Body of pancreas (tissue), 4 donors: Measurements from ENCODE around the gene SOX5. TPM values are rescaled to one million over a fixed set of nuclear protein-coding genes. Genes with fewer than 3 reads are reported as not detected.

Source experiments
- ATAC-seq: fragments of 150-250 bp; one replicate; pipeline ENCODE4 v1.9.1; 2016
- DNase-seq, 4 donors: peaks; one replicate each; pipeline ENCODE4 v3.0.0-alpha.2; 2019
- H3K27ac ChIP-seq, 4 donors: fragments of 200-600 bp; sonication (generic); 1 replicate in 3 of 4; 2 replicates in 1 of 4; pipeline versions ENCODE4 v1.5.1 to v1.6.1; 2016 to 2019; ENCODE audit warnings: mild to moderate bottlenecking in 1 of 4, mixed read lengths in 1 of 4, moderate library complexity in 1 of 4
- H3K27me3 ChIP-seq, 2 donors: fragments of 200-600 bp; sonication (generic); one replicate each; pipeline ENCODE4 v1.6.0; 2016; ENCODE audit warnings: mild to moderate bottlenecking in 1 of 2
- H3K36me3 ChIP-seq, 2 donors: fragments of 200-600 bp; sonication (generic); replicated peaks in 1 of 2; 2 replicates each; pipeline ENCODE4 v1.5.1; 2016; ENCODE audit warnings: low read depth in 2 of 2; ENCODE audit not compliant: insufficient read depth in 1 of 2
- H3K4me1 ChIP-seq: fragments of 200-600 bp; sonication (generic); one replicate; pipeline ENCODE4 v1.6.0; 2016
- H3K4me3 ChIP-seq, 2 donors: fragments of 200-600 bp; sonication (generic); 1 replicate in 1 of 2; 2 replicates in 1 of 2; pipeline ENCODE4 v1.5.1; 2016 to 2019
- H3K9me3 ChIP-seq, 3 donors: fragments of 200-600 bp; sonication (generic); 1 replicate in 2 of 3; 2 replicates in 1 of 3; pipeline ENCODE4 v1.5.1; 2016
- POLR2A ChIP-seq, 3 donors: fragments of 450-650 bp; IDR thresholded peaks; one replicate each; pipeline ENCODE4 v1.6.1; 2016; ENCODE audit warnings: antibody characterized with exemption in 3 of 3, mild to moderate bottlenecking in 2 of 3
- WGBS, 2 donors: methylation state at CpG; one replicate each; pipeline ENCODE4 v1.1.5; 2017; 5-methylcytosine and 5-hydroxymethylcytosine counted together
- intact Hi-C: fragments of 100-400 bp; cut with DNase I; formaldehyde crosslinking; loops from one replicate; pipeline ENCODE4 v1.15.1; 2023
- total RNA-seq, 2 donors: library from RNA; depleted of rRNA; stranded (reverse); fragments of >200 nt; gene quantifications; one replicate each; pipeline ENCODE4 v1.1.0, GENCODE V29; 2016
- TF ChIP-seq, protein P1 (sequence below), 7 experiments: fragments of 450-650 bp in 4 of 7; fragments of 200-600 bp in 3 of 7; sonication (generic) in 3 of 7; IDR thresholded peaks; one replicate each; pipeline ENCODE4 v1.5.1; 2016 to 2019; ENCODE audit warnings: antibody characterized with exemption in 7 of 7

SOX5 gene
- total RNA-seq, 2 donors from 2014 or later: 3.0 to 10.4 TPM

DNA sequence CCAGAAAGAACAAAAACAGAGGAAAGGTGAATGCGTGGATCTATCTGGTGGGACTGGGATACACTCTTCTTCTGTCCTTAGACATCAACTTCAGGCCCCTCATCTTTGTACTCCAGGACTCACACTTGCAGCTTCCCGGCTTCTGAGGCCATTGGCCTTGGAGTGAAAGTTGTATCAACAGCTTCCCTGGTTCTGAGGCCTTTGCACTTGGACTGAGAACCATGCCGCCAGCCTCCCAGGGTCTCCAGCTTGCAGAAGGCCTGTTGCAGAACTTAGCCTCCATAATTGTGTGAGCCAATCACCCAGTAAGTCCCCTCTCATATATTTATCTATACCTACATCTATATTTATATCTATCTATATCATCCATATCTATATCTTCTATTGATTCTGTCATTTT lies 218.4 kb downstream of the SOX5 start:
- TF ChIP-seq POLR2A (IDR thresholded peaks at IDR 0.05): no peak
- TF ChIP-seq, protein P1, sequence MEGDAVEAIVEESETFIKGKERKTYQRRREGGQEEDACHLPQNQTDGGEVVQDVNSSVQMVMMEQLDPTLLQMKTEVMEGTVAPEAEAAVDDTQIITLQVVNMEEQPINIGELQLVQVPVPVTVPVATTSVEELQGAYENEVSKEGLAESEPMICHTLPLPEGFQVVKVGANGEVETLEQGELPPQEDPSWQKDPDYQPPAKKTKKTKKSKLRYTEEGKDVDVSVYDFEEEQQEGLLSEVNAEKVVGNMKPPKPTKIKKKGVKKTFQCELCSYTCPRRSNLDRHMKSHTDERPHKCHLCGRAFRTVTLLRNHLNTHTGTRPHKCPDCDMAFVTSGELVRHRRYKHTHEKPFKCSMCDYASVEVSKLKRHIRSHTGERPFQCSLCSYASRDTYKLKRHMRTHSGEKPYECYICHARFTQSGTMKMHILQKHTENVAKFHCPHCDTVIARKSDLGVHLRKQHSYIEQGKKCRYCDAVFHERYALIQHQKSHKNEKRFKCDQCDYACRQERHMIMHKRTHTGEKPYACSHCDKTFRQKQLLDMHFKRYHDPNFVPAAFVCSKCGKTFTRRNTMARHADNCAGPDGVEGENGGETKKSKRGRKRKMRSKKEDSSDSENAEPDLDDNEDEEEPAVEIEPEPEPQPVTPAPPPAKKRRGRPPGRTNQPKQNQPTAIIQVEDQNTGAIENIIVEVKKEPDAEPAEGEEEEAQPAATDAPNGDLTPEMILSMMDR (IDR thresholded peaks at IDR 0.05): no peak
- Histone ChIP-seq H3K4me3 (no peak overlapping the region), H3K9me3 (no peaks in the 10 kb centered on the region), H3K36me3 (no peaks in the 10 kb centered on the region), H3K27ac (no peak overlapping the region), H3K27me3 (no peaks in the 10 kb centered on the region), H3K4me1 (no peaks in the 10 kb centered on the region)
- 87 to 95% methylated on average over 3 of the region's 3 CpGs for WGBS, 2 donors
- ATAC-seq: no peak
- DNase-seq: no peak
- intact Hi-C loops: no loop called here

DNA sequence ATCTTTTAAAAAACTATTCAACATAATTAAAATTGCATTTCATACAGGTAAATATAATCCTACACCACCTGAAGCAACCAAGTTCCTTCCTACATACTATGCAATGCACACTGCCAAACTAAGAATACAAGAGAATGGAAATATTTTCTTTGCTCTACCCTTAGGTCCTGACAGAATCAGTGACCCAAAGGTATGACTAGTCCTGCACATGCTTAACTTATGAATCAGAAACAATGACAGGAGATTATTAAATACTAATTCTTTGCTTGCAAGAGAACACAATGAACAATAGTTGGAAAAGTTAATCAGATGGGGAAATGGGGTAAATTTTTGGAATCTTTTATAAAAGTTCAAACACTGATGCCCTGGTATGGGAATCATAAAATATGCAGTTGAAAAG lies 220.1 kb downstream of the SOX5 start:
- Histone ChIP-seq H3K9me3 (no peaks in the 10 kb centered on the region), H3K27ac (no peak overlapping the region), H3K4me1 (no peaks in the 10 kb centered on the region), H3K4me3 (no peak overlapping the region), H3K27me3 (no peaks in the 10 kb centered on the region), H3K36me3 (no peaks in the 10 kb centered on the region)
- TF ChIP-seq, protein P1 (IDR thresholded peaks at IDR 0.05): no peak
- TF ChIP-seq POLR2A (IDR thresholded peaks at IDR 0.05): no peak
- ATAC-seq (no peak), DNase-seq (no peak)
- intact Hi-C loops: no loop called here

DNA sequence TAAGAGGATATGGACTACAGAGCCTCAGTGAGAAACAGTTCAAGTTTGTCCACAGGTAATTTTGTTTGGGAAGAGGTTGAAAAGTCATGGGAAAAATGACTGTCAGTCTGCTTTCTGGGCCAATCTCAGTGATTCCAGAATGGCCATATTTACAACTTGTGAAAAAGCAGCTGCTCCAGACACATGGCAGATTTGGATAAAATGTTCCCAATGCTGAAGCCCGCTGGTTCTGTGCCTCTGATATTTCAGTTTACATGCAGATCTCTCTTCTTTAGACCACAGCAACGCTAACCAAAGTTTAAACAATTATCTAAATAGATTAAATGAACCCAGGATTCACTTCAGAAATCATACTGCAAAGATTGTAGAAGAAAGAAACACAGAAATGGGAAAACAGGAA lies 222.8 kb downstream of the SOX5 start:
- TF ChIP-seq POLR2A (IDR thresholded peaks at IDR 0.05): no peak
- TF ChIP-seq, protein P1 (IDR thresholded peaks at IDR 0.05): no peak
- Histone ChIP-seq H3K4me1 (no peaks in the 10 kb centered on the region), H3K27me3 (no peaks in the 10 kb centered on the region), H3K9me3 (no peaks in the 10 kb centered on the region), H3K36me3 (no peaks in the 10 kb centered on the region), H3K27ac (no peak overlapping the region), H3K4me3 (no peak overlapping the region)
- intact Hi-C loops: no loop called here
- no peak for DNase-seq
- ATAC-seq: no peak
- 30 to 34% methylated on average over 2 of the region's 2 CpGs for WGBS, 2 donors

DNA sequence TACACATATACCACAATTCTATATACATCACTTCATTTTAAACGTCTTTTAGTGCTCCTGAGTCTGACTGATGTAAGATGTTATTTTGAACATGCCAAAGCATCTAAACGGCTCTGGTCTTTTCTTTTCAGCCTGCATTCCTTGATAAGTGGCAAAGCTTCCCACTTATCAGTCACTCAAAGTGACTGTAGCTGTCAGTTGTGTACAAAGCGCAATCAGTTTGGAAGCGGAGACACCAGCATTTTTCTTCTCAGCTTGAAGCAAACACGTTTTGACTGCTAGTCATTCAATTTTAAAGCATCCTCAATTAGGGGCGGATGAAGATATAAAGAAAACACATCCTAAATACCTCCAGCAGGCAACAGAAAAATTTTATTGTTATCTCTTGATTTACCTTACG lies 226.8 kb downstream of the SOX5 start:
- Histone ChIP-seq H3K4me1 (no peaks in the 10 kb centered on the region), H3K27me3 (no peaks in the 10 kb centered on the region), H3K4me3 (no peak overlapping the region), H3K36me3 (no peaks in the 10 kb centered on the region), H3K27ac (no peak overlapping the region), H3K9me3 (no peaks in the 10 kb centered on the region)
- ATAC-seq: no peak
- intact Hi-C loops: no loop called here
- no peak for DNase-seq
- TF ChIP-seq POLR2A (IDR thresholded peaks at IDR 0.05): no peak
- TF ChIP-seq, protein P1 (IDR thresholded peaks at IDR 0.05): no peak
- 55 to 58% methylated on average over 7 of the region's 7 CpGs for WGBS, 2 donors

DNA sequence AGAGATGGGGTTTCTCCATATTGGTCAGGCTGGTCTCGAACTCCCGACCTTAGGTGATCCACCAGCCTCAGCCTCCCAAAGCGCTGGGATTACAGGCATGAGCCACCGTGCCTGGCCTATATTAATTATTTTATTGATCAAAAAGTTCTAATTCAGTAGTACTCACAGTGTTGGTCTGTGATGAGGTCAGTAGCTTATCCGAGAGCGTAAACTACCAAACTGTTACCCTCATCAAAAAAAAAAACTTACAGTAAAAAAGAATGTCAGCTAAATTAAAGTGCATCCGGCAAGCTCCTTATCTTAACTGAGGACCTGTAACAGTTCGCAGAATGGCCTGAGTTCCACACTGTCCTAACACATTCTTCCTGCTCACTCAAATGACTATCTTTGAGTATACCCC lies 228.2 kb downstream of the SOX5 start:
- no peak for DNase-seq
- Histone ChIP-seq H3K27ac (no peak overlapping the region), H3K4me1 (no peaks in the 10 kb centered on the region), H3K36me3 (no peaks in the 10 kb centered on the region), H3K4me3 (no peak overlapping the region), H3K27me3 (no peaks in the 10 kb centered on the region), H3K9me3 (no peaks in the 10 kb centered on the region)
- TF ChIP-seq POLR2A (IDR thresholded peaks at IDR 0.05): no peak
- TF ChIP-seq, protein P1 (IDR thresholded peaks at IDR 0.05): no peak
- 93% methylated on average over 8 of the region's 8 CpGs for WGBS, 2 donors
- ATAC-seq: no peak
- intact Hi-C loops: no loop called here
